NCI-H146 treated with DMSO at 0.1 percent for 48 hours (cell line): ENCODE data around the gene OTOG.
A peak's percentile ranks its signal among the peaks of the same experiment; 100 is the strongest.

Experiments used
- DNase-seq: peaks from one replicate; lab custom pipeline; 2025; ENCODE audit not compliant: unreplicated experiment; lab: John Stamatoyannopoulos, UW

OTOG gene

DNA sequence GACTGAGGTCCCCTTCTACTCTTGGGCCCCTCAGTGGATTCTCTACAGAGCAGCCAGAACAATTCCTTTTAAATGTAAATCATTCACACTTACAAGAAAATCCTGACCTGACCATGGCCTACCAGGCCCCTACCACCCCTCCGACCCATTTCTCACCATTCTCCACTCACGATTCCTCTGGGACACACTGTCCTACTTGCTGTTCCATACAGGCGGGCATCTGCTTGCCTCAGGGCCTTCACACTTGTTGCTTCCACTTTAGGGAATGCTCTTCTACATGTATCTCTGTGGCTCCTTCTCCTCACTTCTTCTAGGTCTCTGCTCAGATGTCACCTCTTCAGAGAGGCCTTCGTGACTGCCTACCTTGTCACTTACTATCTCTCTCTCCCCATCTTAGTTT, 6.3 kb upstream of the OTOG start:
- no peak for DNase-seq

DNA sequence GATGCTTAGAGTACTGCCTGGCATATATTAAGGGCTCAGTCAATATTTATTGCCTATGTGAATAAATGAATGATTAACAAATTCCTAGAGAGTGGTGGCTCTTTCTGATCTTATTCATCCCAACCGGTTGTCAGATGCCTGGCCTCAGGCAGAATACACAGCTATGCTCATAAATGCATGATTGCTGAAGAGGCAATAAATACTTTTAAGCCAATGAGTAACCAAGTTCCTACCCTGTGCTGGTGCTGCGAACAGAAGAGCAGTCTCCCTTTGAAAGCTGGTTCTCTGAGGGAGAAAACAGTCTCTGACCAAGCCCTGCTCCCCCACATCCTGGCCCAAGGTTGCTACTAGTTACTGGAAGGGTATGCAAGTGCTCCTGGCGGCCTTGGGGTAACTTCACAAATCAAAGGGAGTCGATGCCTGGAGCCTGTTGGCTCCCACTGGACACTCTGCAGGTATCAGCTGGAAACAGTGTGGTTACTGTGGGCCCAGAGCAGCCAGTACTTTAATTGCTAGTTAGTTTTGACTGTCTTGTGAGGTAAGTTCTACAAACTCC, 5.7 kb upstream of the OTOG start:
- no peak for DNase-seq

DNA sequence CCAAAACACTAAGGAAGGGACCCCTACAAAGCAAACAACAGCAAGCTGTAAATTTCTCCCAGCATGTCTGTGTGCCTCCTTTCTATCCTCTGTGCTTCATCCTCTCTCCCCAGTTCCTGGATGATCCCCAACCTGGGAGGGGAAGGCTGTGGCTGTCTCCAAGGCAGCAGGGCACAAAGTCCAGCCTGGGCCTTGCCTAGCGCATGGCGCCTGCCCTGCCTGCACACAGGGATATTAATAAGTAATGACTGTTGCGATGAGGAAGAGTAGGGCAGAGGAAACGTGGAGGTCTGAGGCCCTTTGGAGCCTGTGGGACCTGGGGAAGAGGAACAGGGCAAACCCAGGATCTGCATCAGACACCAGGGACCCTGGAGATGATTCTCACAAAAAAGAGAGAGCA, 4.8 kb upstream of the OTOG start:
- DNase-seq, result no peak

DNA sequence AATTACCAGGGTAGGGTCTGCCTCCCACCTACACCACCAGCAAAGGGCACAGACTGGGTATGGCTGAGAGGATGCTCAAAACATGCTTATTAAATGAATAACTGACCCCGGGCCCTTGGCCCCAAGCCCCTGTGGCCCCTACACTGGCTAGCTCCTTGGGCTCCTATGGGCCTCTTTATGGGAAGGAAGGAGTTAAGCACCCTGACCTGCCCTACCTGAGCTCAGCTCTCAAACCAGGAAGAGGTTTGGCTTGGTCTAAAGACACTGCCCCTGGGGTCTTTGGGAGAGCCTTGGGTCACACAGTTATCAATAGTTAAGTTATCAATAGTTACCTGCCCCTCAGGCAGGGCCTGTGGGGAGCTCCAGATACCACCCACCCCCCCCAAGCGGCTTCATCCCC, 4.0 kb upstream of the OTOG start:
- DNase-seq, result no peak

DNA sequence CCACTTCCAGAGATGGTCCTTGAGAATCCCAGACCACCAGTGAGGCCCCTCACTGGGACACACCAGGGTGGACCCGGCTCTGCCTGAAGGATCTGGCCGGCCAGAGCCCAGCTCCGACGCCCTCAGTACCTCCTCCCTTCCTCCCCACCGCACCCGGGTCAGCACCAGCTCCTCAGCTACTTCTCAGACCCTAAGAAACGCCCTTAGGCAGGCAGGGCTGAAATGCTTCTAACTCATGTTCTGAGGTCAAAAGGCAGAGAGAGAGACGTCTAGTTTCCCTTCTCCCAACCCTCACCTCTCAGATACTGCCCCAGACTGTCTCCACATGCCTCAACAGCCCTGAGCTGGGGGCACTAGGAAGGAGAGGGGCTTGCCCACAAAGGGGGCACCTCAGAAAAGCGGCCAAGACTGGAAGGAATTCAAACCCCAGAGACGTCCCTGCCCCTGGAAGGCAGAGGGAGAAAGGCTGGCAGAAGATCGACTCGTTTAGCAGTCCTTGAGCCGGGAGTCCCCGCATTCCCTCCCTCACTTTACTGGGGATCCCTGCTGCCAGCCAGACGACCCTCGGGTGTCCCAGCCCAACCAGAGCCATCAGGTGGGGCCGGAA, 3.4 kb upstream of the OTOG start:
- no peak for DNase-seq

DNA sequence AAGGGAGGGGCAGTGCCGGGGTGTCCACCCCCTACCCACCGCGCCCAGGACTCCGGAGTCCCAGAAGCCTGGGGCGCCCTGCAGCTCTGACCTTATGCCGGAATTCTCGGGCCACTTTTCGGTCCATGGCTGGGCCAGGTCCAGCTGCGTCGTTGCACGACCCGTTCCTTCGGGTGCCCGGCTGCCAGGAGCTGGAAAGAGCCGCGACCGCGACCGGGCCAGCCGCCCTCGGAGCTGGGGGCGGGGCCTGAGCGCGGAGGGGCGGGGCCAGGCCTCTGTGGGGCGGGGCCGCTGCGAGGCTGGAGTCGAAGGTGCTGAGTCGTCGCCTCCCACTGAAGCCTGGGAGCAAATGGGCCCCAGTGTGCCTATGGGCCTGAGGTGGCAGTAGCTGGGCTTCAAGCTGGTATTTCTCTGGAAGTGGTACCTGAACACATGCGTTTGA, 2.9 kb upstream of the OTOG start, which contains the start of gene USH1C:
Gene USH1C, minus strand, starts transcription at position 236 of the 442 bp plus-strand sequence. Its CDS starts 109 bp downstream, at position 127.
- peak; percentile 21 for DNase-seq

DNA sequence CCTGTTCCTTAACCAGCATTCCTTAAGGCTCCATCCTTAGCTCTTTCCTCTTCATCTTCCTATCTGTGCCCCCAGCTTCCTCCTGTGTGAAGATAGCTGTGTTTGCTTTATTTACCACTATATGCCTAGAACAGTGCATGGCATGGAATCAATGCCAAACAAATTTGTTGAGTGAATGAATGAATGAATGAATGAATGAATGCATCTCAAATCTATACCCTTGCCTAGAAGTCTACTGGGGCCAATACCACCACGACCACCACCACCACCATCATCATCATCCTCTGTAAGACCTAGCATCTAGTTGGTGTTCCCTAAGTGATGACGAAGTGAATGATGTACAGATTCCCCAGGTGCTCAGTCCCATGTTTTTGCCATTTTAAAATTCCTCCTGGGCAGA, 819 bp upstream of the OTOG start:
- DNase-seq, result no peak

DNA sequence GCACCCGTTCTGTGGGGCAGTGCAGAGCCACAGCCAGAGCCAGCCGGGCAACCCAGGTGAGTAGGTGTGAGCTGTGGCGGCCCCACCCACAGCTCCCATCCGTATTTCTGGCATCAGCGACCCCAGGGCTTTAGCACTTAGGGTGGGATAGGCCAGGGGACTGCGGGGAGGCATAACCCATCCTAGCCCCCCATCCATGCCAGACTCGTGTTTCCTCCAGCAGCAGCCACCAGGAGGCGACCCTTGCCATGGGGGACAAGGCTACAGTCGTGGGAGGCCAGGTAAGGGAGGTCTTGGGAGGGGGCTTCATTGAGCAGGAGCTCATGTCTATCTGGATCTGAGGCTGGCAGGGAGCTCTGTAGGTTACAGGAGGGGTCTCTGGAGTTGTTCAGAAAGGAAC, 873 bp downstream of the OTOG start:
- DNase-seq, result no peak

DNA sequence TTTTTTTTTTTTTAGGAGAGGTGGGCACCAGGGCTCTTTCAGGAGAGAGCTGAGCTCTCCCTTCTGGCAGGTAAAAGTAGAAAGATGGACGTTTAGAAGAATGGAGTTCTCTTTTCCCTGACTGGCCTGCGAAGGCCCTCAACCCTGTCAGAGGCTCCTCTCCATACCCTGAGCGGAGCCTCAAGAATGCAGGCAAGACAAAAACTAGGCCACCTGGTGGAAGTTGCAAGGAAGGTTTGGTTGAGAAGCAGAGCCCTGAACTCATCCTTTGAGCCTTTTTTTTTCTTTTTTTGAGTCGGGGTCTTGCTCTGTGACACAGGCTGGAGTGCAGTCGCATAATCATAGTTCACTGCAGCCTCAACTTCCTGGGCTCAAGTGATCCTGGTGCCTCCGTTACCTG, 1.4 kb downstream of the OTOG start:
- no peak for DNase-seq

DNA sequence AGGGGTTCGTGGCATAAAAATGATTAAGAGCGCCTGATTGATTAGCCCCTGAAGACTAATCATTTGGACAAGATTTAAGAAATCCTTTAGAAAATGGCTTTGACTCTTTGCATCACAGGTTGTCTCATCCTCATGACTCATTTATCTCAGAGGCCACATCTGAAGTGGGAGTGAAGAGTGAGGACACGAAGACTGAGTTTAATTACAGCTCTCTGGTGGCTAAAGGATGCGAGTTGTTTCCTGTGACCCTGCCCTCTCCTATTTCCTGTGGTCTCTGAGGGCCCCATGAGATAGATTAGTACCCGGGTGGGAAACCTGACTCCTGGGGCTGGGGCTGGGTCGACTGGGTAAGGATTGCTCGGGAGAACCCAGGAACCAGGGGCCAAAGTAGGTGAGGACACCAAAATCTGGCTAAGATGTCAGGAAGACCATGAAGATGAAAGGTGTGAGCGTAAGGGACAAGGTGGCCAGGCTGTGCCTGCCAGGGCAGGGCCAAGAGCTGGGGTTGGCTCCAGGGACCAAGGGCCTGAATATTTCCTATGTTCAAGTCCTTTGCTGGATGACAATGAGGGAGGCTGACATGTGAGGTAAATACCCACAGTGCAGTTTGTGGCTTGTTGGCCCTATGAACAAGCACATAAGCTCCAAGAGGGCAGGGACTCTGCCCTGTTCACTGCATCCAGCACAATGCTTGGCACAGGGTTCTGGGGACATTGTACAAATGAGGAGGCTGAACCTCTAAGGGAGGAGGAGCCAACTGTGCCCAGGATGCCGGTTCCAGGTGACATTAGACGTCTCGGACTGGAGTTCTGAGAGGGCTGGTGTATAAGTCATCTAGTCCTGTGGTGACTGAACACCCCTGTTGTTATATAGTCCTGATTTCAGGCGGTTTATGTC, 3.6 kb downstream of the OTOG start:
- no peak for DNase-seq

DNA sequence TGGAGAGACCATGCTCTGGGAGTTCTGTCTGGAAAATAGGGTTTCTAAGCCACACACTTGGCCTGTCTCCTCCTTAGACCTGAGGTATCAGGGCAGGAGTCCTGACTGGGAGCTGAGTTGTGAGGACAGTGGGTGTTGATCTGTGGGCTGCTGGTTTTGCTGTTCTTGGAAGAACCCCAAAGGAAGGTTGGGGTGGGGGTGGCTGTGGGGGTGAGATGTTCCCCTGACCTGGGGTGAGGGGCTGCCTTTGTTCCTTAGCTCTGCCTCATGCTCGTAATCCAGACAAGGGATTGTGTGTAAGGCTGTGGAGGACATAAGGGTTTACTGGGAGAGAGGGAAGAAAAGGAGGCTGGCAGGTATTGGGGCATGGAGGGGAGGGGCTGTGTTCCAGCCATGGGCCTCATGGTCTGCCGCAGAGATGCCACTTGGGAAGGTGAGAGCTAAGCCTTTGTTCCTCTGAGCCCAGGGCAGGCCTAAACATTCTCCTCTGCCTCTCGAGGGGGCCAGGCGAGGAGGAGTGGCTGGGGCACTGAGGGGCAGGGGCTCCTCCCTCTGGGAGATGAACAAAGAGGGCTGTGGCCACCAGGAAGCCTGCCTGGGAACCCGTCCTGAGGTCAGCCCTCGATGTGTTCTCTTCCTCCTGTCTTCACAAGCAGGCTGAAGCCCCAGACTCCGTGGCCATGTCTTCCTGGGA, 4.4 kb downstream of the OTOG start:
- DNase-seq, result no peak

DNA sequence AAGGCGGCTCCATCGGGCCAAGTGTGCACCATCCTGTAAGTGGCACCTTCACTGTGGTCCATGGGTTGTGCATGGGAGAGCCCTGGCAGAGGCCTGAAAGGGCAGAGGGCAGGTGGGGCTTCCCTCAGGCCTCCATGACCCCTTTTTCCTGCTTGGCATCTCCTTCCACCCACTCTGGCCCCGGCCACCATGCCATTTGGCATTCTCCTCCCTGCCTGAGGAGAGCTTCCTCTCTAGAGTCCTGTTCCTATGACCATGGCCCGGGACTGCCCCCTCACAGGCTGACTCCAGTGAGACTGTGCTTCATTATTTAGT, 4.9 kb downstream of the OTOG start:
- DNase-seq, result no peak

DNA sequence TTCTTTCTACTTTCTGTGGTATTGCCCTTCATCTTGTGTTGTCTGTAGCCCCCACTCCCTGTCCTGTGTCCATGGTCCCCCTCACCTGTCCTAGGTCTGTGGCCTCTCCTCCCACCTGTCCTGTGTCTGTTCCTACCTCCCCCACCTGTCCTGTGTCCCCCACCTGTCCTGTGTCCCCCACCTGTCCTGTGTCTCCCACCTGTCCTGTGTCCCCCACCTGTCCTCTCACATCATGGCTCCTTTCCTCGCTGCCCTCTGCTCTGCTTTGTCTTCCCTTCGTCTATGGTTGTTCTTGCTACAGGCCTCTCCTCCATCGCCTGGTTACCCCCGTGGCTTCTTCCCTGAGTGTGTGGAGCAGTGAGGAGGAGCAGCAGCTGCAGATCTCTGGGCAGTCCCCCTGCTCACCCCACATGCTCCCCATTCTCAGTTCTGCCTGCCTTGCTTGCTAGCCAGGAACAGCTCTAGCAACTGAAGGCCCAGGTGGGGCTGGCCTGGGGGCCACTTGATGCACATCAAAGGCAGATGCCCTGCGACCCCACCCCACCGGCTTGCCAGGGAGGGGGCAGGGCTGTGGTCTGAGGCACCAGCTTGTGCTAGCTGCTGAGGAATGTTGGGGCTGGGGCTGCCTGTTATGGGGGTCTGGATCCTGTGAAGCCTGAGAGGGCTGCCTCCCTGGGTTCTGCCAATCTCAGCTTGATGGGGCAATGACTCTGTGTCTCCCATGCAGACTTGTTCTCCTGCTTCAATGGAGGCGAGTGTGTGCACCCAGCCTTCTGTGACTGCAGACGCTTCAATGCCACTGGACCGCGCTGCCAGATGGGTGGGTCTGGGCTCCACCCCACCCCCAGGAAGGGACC, 5.6 kb downstream of the OTOG start:
- no peak for DNase-seq

DNA sequence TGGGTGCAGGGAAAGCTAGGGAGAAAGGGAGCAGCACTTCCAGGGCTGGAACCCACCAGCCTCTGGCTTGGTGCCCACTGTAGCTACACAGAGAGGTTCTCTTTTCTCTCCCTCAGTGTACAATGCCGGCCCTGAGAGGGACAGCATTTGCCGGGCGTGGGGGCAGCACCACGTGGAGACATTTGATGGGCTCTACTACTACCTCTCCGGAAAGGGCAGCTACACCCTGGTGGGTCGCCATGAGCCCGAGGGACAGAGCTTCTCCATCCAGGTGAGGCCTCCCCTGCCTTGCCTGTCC, 6.1 kb downstream of the OTOG start:
- DNase-seq, result no peak

DNA sequence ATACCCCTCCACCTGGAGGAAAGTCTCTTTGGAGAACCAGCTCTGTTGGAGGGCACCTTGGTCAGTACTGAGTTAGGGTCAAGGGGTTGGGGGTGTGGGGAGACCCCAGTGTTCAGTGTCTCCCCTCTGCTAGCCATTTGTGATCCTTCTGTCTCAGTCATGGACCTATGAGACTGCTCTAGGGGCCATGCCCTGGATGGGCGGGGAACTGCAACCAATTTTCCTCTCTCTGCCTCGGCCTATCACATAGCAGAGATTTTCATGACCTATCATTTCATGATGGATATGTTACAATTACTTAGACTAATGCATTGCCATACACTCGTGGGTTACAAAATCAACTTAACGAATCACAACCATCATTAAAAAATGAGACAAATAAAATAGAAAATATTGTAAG, 7.4 kb downstream of the OTOG start:
- no peak for DNase-seq

DNA sequence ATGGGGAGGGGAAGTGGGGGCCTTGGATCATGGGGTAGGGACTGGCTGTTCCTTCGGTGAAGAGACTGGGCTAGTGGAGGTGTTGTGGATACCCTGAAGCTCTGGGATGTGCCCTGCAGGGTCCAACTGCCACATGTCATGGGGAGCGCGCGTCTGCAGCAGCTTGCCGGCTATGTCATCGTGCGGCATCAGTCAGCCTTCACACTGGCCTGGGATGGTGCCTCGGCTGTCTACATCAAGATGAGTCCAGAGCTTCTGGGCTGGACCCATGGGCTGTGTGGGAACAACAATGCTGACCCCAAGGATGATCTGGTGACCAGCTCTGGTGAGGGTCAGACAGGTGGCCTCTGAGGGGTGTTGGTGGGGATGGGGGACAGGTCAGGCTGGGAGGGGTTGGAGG, 9.9 kb downstream of the OTOG start:
- no peak for DNase-seq

DNA sequence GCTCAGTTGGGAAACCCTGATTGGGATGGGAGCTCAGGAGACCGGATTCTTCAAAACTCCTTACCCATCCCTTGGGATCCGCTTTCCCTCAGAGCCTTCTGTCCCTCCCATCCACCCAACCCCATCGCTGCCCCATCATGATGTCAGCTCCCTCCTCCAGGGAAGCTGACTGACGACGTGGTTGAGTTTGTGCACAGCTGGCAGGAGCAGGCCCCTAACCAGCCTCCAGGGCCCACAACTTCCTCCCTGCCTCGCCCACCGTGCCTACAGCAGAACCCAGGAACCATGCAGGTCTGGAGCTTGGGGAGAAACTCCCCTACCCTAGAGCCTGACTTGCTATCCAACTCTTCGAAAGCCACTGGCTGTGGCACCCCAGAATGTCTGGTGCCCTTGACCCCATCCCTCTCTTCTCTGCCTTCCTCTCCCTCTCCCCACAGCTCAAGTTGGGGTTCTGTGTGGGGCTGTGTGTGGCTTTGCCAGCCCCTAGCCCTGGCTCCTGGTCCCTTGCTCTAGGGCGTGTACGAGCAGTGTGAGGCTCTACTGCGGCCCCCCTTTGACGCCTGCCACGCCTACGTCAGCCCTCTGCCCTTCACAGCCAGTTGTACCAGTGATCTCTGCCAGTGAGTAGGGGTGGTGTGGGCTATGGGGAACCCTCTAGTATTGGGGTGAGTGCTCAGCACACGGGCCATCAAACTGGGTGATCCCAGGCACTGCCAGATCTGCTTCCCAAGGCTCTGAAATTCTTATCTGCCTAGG, 11.1 kb downstream of the OTOG start:
- no peak for DNase-seq

DNA sequence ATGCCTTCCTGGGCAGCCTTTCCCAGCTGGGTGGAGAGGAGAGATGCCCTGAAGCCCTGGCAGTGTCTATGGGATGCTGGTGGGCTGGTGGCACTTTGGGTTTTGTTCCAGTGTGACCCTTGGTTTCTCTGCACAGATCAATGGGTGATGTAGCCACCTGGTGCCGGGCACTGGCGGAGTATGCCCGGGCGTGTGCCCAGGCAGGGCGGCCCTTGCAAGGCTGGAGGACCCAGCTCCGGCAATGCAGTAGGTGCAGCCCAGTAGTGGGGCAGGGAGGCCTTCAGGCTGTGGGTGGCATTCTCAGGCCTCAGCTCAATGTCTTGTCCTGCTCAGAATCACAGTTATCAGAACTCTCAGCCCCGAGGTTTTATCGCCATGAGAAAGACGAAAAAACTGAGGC, 11.9 kb downstream of the OTOG start:
- no peak for DNase-seq

DNA sequence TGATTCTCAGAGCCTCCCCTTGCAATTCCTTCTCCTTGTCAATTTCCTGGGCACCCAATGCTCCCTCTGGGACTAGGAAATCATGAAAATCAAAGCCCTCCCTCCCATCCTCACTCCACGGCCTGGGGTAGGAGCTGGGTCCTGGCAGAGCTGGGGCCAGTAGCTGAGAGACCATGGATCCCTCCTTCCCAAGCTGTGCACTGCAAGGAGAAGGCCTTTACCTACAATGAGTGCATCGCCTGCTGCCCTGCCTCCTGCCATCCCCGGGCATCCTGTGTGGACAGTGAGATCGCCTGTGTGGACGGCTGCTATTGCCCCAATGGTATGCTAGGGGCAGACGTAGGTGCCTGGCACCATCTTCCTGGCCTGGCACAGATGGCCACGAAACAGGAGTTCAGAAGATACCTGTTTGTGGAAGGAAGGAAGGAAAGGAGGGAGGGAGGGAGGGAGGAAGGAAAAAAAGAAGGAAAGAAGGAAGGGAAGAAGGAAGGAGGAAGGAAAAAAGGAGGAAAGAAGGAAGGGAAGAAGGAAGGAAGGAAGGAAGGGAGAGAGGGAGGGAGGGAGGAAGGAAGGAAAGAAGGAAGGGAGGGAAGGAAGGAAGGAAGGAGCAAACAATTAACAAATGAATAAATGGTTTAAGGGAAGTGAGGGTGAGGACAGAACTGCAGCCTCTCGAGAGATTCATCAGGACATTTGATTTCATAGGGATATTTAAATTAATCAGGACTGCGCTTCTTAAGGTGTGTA, 12.5 kb downstream of the OTOG start:
- no peak for DNase-seq
